Mesenchymal stem cell (in vitro differentiated cells and primary cell): ENCODE results near the gene ANKRD27.

Source experiments
- DNase-seq: peaks from one replicate; pipeline ENCODE4 v3.0.0-alpha.2; 2013
- H2AFZ ChIP-seq: one replicate; pipeline ENCODE4 v1.6.1; 2013; ENCODE audit warnings: low read depth, mild to moderate bottlenecking, control low read depth, inconsistent platforms, low read length, moderate library complexity
- H2AK5ac ChIP-seq: 2 replicates; pipeline ENCODE4 v1.6.1; 2013; ENCODE audit warnings: low read length, moderate library complexity, mild to moderate bottlenecking, inconsistent platforms; ENCODE audit not compliant: severe bottlenecking
- H2BK120ac ChIP-seq: one replicate; pipeline ENCODE4 v1.6.1; 2013; ENCODE audit warnings: low read depth, mild to moderate bottlenecking, inconsistent platforms, low read length, moderate library complexity
- H2BK12ac ChIP-seq, 2 experiments: one replicate each; pipeline ENCODE4 v1.6.1; 2013; ENCODE audit warnings: inconsistent platforms in 2 of 2, low read length in 2 of 2, mild to moderate bottlenecking in 2 of 2, moderate library complexity in 2 of 2, control low read depth in 1 of 2
- H2BK15ac ChIP-seq: one replicate; pipeline ENCODE4 v1.6.1; 2013; ENCODE audit warnings: mild to moderate bottlenecking, low read depth, inconsistent platforms; ENCODE audit not compliant: poor library complexity, severe bottlenecking
- H2BK5ac ChIP-seq: 2 replicates; pipeline ENCODE4 v1.6.1; 2013; ENCODE audit warnings: low read depth, mild to moderate bottlenecking, low read length, control low read depth, inconsistent platforms; ENCODE audit not compliant: poor library complexity, severe bottlenecking
- H3K14ac ChIP-seq, 2 experiments: one replicate each; pipeline ENCODE4 v1.6.1; 2013; ENCODE audit warnings: inconsistent platforms in 2 of 2, low read length in 2 of 2, control low read depth in 1 of 2, mild to moderate bottlenecking in 1 of 2, moderate library complexity in 1 of 2
- H3K18ac ChIP-seq, 2 experiments: one replicate each; pipeline ENCODE4 v1.6.1; 2013; ENCODE audit warnings: inconsistent platforms in 2 of 2, low read length in 2 of 2, control low read depth in 1 of 2, low read depth in 1 of 2, mild to moderate bottlenecking in 1 of 2
- H3K23ac ChIP-seq, 2 experiments: one replicate each; pipeline ENCODE4 v1.6.1; 2013; ENCODE audit warnings: inconsistent platforms in 2 of 2, low read length in 2 of 2, mild to moderate bottlenecking in 2 of 2, moderate library complexity in 2 of 2, control low read depth in 1 of 2
- H3K27ac ChIP-seq: 2 replicates; pipeline ENCODE4 v1.5.1; 2013; ENCODE audit warnings: mild to moderate bottlenecking, moderate library complexity, low read length, control low read depth, inconsistent platforms; ENCODE audit not compliant: poor library complexity, severe bottlenecking
- H3K27me3 ChIP-seq, 2 experiments: 2 replicates each; pipeline versions ENCODE4 v1.6.1 to v1.7.0; 2013; ENCODE audit warnings: low read length in 2 of 2, mild to moderate bottlenecking in 2 of 2, moderate library complexity in 2 of 2, control low read depth in 1 of 2, inconsistent platforms in 1 of 2; ENCODE audit not compliant: control insufficient read depth in 1 of 2, insufficient read depth in 1 of 2
- H3K36me3 ChIP-seq, 2 experiments: 2 replicates each; pipeline versions ENCODE4 v1.6.1 to v1.7.0; 2013; ENCODE audit warnings: low read length in 2 of 2, control low read depth in 1 of 2, inconsistent platforms in 1 of 2, low read depth in 1 of 2, mild to moderate bottlenecking in 1 of 2; ENCODE audit not compliant: insufficient read depth in 2 of 2, control insufficient read depth in 1 of 2
- H3K4ac ChIP-seq, 2 experiments: one replicate each; pipeline ENCODE4 v1.6.1; 2013; ENCODE audit warnings: inconsistent platforms in 2 of 2, low read length in 2 of 2, mild to moderate bottlenecking in 2 of 2, moderate library complexity in 2 of 2, control low read depth in 1 of 2, low read depth in 1 of 2
- H3K4me1 ChIP-seq: 2 replicates; pipeline ENCODE4 v1.6.1; 2013; ENCODE audit warnings: low read depth, low read length, control low read depth; ENCODE audit not compliant: control insufficient read depth, insufficient read depth
- H3K4me2 ChIP-seq: 2 replicates; pipeline ENCODE4 v1.6.1; 2013; ENCODE audit warnings: low read length, mild to moderate bottlenecking, inconsistent platforms; ENCODE audit not compliant: poor library complexity, severe bottlenecking
- H3K4me3 ChIP-seq, 2 experiments: 2 replicates each; pipeline versions ENCODE4 v1.5.1 to v1.7.0; 2013; ENCODE audit warnings: low read length in 2 of 2, mild to moderate bottlenecking in 2 of 2, control low read depth in 1 of 2, low read depth in 1 of 2; ENCODE audit not compliant: insufficient read depth in 1 of 2
- H3K79me1 ChIP-seq: replicated peaks from 2 replicates; pipeline ENCODE4 v1.6.1; 2013; ENCODE audit warnings: mild to moderate bottlenecking, control low read depth, low read length, inconsistent platforms; ENCODE audit not compliant: poor library complexity, severe bottlenecking
- H3K9ac ChIP-seq: 2 replicates; pipeline ENCODE4 v1.7.0; 2013; ENCODE audit warnings: mild to moderate bottlenecking, low read length, moderate library complexity
- H3K9me3 ChIP-seq: 2 replicates; pipeline ENCODE4 v1.7.0; 2013; ENCODE audit warnings: mild to moderate bottlenecking, low read length; ENCODE audit not compliant: control insufficient read depth
- H4K8ac ChIP-seq: one replicate; pipeline ENCODE4 v1.6.1; 2013; ENCODE audit warnings: inconsistent platforms, mild to moderate bottlenecking, low read length, moderate library complexity
- H4K91ac ChIP-seq: one replicate; pipeline ENCODE4 v1.6.1; 2013; ENCODE audit warnings: mild to moderate bottlenecking, low read length, inconsistent platforms
- WGBS: methylation state at CpG from one replicate; pipeline ENCODE4 v1.1.7; 2013; ENCODE audit warnings: mixed read lengths; 5-methylcytosine and 5-hydroxymethylcytosine counted together

Gene ANKRD27

DNA sequence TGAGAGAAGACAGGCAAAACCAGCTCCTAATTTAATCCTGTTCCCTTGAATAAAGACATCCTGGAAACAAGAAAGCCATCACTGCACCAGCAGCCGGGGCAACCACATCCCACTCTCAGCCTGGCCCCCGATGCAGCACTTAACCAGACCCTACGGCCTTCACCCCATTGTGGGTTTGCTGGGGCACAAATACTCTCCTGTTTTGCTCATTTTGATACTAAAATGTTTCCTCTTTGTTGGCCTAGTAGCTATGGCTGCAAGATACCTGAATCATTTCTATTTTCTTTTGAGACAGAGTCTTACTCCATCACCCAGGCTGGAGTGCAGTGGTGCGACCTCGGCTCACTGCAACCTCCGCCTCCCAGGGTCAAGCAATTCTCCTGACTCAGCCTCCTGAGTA is 28.4 kb downstream of the ANKRD27 start:
- 99% methylated on average over 6 of the region's 6 CpGs for WGBS
- DNase-seq = no peak

DNA sequence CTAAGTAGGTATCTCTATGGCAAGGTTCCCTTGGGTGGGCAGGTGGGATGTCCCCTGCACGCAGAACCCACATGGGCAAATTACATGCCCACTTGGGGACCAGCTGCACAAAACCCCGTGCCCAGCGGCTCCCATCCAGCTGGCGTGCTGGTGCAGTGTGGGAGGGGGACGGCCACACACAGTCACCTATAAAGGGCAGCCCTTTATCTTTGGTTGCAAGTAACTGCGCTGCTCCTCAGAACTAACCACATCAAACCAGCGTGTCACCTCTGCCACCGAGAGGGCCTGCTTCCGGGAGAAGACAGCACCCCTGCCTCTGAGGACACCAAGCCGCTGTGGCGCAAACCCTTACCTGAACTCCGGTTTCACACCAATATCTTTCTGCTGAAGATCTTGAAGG is 32.2 kb downstream of the ANKRD27 start:
- Histone ChIP-seq H3K4me3 (no peak overlapping the region), H3K36me3 (peaks cover 70 to 83% of the 10 kb centered on the region in 2 experiments), H3K4me1 (no peaks in the 10 kb centered on the region), H3K79me1 (peaks cover 20% of the 10 kb centered on the region), H4K91ac (no peak overlapping the region), H3K9ac (no peak overlapping the region), H2BK12ac (no peak overlapping the region), H2BK5ac (no peak overlapping the region), H2BK120ac (no peak overlapping the region), H2BK15ac (no peak overlapping the region), H2AFZ (no peak overlapping the region), H3K4ac (no peak overlapping the region), H3K23ac (no peak overlapping the region), H4K8ac (no peak overlapping the region), H3K14ac (no peak overlapping the region), H3K18ac (no peak overlapping the region), H3K9me3 (no peaks in the 10 kb centered on the region), H2AK5ac (no peak overlapping the region), H3K27me3 (no peaks in the 10 kb centered on the region), H3K4me2 (no peak overlapping the region), H3K27ac (no peak overlapping the region)
- WGBS = 100% methylated on average over 11 of the region's 12 CpGs
- DNase-seq = no peak

More for the DNA sequence above, 28.4 kb downstream of the ANKRD27 start:
- H3K4ac ChIP-seq = no peak overlapping the region
- H3K23ac ChIP-seq = no peak overlapping the region
- H3K4me2 ChIP-seq = no peak overlapping the region
- no peak overlapping the region for H3K9ac ChIP-seq
- no peak overlapping the region for H2BK12ac ChIP-seq
- H3K27ac ChIP-seq = no peak overlapping the region
- H3K4me1 ChIP-seq = peaks cover 1% of the 10 kb centered on the region
- no peak overlapping the region for H2AK5ac ChIP-seq
- no peak overlapping the region for H3K18ac ChIP-seq
- no peak overlapping the region for H2BK5ac ChIP-seq
- no peak overlapping the region for H2BK15ac ChIP-seq
- no peaks in the 10 kb centered on the region for H3K9me3 ChIP-seq
- no peak overlapping the region for H2AFZ ChIP-seq
- no peak overlapping the region for H2BK120ac ChIP-seq
- H3K27me3 ChIP-seq = no peaks in the 10 kb centered on the region
- peaks cover 28% of the 10 kb centered on the region for H3K79me1 ChIP-seq
- H3K36me3 ChIP-seq = peaks cover 59 to 70% of the 10 kb centered on the region in 2 experiments
- no peak overlapping the region for H3K4me3 ChIP-seq
- H4K91ac ChIP-seq = no peak overlapping the region
- H3K14ac ChIP-seq = no peak overlapping the region
- H4K8ac ChIP-seq = no peak overlapping the region

GRCh38 chr19:32638625-32639024 is 36.4 kb downstream of the ANKRD27 start:
- no peak for DNase-seq
- no peak overlapping the region for H3K27ac ChIP-seq
- H3K14ac ChIP-seq = no peak overlapping the region
- H4K8ac ChIP-seq = no peak overlapping the region
- H3K4me3 ChIP-seq = no peak overlapping the region
- H3K4me2 ChIP-seq = no peak overlapping the region
- no peak overlapping the region for H2AK5ac ChIP-seq
- H3K79me1 ChIP-seq = peaks cover 15% of the 10 kb centered on the region
- H2BK15ac ChIP-seq = no peak overlapping the region
- H3K36me3 ChIP-seq = peaks cover 72 to 87% of the 10 kb centered on the region in 2 experiments
- H2BK120ac ChIP-seq = no peak overlapping the region
- H3K27me3 ChIP-seq = no peaks in the 10 kb centered on the region
- H4K91ac ChIP-seq = no peak overlapping the region
- no peak overlapping the region for H3K18ac ChIP-seq
- WGBS = 98% methylated on average over 11 of the region's 13 CpGs
- H3K9me3 ChIP-seq = no peaks in the 10 kb centered on the region
- H3K23ac ChIP-seq = no peak overlapping the region
- H2BK12ac ChIP-seq = no peak overlapping the region
- no peak overlapping the region for H3K4ac ChIP-seq
- no peaks in the 10 kb centered on the region for H3K4me1 ChIP-seq
- H3K9ac ChIP-seq = no peak overlapping the region
- no peak overlapping the region for H2BK5ac ChIP-seq
- no peak overlapping the region for H2AFZ ChIP-seq

GRCh38 chr19:32637480-32637879 is 37.5 kb downstream of the ANKRD27 start:
- no peaks in the 10 kb centered on the region for H3K27me3 ChIP-seq
- H3K4me3 ChIP-seq = no peak overlapping the region
- no peak overlapping the region for H2BK5ac ChIP-seq
- H3K79me1 ChIP-seq = peaks cover 13% of the 10 kb centered on the region
- no peak overlapping the region for H3K4ac ChIP-seq
- H4K91ac ChIP-seq = no peak overlapping the region
- no peaks in the 10 kb centered on the region for H3K9me3 ChIP-seq
- no peak overlapping the region for H3K9ac ChIP-seq
- no peak overlapping the region for H3K23ac ChIP-seq
- H2BK12ac ChIP-seq = no peak overlapping the region
- no peak overlapping the region for H4K8ac ChIP-seq
- H3K4me1 ChIP-seq = no peaks in the 10 kb centered on the region
- H2BK15ac ChIP-seq = no peak overlapping the region
- no peak for DNase-seq
- no peak overlapping the region for H3K18ac ChIP-seq
- no peak overlapping the region for H2AK5ac ChIP-seq
- H3K27ac ChIP-seq = no peak overlapping the region
- H3K4me2 ChIP-seq = no peak overlapping the region
- 90% methylated on average over 14 of the region's 14 CpGs for WGBS
- H2AFZ ChIP-seq = no peak overlapping the region
- peaks cover 65 to 87% of the 10 kb centered on the region in 2 experiments for H3K36me3 ChIP-seq
- H3K14ac ChIP-seq = no peak overlapping the region
- no peak overlapping the region for H2BK120ac ChIP-seq
